DMS79 treated with DMSO at 0.1 percent for 48 hours (cell line): ENCODE results near the gene TAGLN.

Experiments used
- DNase-seq: peaks from one replicate; lab custom pipeline; 2025; lab: John Stamatoyannopoulos, UW

The TAGLN gene

DNA sequence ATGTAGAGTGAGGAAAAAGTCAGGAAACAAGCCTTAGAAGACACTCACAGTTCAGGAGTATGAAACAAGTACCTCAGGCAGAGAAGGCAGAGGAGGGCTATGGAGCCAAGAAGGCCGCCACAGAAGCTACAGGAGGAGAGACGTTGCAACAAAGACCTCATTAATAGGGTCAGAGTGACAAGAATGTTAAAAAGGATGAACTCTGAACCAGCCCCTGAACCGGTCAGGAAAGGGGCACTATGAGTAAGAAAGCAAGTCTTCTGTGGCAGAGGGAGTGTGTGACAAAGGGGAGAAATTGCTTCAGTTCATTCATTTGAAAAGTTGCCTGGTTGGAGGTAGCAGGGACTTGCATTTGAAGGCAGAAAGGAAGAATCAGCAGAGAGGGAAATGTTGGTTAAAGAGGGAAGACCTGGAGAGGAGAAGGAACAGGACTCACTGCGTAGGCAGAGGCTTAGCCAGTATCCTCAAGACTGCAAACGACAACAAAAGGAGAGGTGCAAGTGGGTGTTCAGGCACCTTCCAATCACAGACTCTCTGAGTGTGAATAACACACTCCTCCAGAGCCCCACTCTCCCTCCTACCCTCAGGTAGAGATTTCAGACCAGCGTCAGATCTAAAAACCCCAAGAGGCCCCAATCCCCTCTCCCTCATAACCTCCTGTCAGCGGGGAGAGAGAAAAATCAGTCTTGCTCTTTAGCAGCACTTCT is 15.4 kb downstream of the TAGLN start:
- no peak for DNase-seq

DNA sequence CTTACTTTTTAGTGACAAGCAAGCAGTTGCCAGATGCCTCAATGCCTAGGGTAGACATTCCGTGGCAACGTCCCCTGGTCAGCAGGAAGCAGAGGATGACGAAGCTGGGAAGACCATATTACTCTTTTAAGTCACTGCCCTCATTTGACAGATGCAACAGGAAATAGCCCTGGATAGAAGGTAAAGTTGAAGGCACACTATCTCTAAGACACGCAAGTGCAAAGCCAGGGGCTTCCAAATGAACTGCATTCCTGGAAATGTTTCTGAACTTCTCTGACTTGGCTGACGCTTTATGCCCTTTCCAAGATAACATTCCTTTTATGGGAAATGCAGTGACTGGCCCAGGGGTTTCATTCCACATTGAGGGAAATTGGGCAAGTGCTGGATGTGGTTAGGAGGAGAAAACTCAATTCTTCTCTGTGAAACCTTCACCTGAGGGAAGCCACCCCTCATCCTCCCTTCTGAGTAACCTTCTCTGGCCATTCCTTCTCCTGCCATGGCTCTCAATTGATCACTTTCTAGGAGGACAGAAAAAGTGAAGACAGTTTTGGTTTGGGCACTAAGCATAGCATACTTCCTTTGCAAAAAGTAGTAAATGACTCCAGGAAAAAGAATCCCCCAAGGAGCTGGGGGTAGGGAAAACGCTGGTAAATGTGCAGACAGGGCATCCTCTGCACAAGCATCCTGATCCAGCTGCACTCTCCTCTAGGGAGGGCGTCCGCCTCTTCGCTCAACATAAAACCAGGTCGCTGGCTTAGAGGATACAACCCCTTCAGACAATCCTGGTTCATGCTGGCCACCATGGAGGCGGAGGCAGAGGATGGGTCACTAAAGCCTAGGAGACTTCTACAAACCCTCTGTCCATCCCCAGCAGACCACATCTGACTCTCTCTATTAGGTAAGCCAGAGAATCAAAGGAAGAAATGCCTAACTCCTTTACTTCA is 18.2 kb downstream of the TAGLN start:
- DNase-seq: no peak

DNA sequence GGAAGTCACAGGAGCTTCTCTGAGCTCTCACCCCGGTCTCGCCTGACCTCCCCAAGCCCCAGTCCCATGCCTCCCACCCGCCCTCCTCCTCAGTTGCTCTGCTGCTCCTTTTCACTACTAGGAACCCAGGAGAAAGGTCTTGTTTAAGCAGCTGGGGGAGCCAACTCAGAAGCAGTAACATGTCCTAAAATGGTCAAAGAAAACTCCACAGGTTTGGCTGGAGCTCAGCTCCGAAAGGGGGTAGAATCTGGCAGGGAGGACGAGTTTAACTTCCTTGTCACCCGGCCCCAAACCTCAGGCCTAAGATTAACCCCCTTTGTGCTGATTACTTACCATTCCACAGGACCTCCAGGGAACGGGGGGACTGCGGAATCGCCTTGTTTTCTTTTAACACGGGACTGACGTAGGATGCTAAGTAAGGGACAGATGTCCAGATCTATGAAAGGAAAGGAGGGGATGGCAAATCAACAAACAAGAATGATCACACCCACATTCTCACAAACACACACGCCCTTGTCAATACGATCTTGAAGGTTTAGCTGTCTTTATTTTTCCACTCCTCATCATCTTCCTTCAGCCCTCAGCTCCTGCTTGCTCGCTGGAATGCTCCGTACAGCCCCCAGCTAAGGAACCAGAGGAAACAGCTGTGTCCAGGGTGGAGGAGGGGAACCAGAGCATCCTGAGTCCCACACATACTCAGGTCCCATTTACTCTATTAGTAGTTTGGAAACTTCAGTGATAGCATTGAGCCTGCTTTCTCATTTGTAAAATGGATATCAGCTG is 19.2 kb downstream of the TAGLN start:
- no peak for DNase-seq

DNA sequence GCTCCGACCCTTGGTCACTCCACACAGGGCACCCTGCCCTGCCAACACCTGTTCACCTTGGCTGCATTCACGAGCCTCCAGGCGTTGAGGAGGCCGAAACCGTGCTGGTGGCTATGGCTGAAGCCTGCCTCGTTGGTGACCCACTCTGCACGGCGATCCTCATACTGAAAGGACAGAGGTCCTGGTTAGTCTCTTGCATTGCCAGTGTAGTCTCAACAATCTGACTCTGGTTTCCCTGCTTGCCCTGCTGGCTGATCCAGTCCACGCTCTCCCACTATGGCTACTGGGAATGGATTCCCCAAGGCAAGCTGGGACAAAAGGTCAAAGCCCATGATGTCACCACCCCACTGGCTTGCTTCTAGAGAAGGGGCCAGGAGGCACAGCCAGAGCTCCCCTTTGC is 19.8 kb downstream of the TAGLN start:
- DNase-seq: no peak

DNA sequence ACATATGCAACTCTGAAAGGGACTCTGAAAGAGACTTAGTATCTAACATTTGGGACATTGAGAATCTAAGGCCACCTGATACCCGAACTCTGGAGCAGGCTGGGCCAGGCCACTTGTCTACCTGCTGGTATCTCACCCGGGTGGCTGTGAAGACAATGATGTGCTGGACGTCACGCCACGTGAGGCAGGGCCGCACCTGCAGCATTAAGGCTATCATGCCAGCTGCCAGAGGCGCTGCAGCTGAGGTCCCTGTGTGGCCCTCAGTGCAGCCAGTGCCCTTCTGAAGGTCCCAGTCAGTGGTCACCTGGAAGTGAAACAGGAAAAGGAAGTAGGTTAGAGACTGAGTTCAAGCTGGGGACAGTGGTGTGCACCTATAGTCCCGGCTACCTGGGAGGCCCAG is 20.3 kb downstream of the TAGLN start:
- DNase-seq: no peak

DNA sequence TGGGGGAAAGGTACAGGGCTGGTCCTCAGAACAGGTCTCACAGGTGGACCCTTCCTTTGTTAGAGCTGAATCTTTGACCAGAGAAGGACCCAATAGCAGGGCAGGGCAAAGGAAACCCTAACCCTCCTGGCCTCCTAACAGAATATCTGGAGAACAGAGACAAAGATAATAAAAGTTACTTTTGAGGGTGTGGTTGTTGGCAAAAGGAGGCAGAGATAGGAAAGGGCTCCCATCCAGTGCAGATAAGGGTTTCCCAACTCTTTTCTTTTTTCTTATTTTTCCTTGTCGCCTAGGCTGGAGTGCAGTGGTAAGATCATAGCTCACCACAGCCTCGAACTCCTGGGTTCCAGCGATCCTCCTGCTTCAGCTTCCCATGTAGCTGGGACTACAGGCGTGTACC is 20.8 kb downstream of the TAGLN start:
- DNase-seq: no peak

DNA sequence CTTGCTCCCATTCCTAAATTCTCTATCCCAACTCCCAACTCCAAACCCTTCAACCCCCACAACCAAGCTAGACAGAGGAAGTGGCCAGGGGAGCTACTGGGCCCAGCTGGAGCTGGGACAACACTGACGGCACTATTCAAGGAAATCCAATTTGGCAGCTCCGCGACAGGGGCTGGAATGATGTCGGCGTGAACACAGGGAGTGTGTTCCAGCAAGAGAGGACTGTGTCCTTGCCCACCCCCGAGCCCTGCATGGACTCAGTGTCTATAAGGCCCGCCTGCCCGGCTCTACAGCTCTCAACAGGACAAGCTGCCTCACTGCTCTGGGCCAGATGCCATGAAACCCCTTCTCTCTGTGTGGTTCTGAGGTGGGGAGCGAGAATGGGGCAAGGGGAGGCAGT is 21.4 kb downstream of the TAGLN start:
- DNase-seq: peak; percentile 84

DNA sequence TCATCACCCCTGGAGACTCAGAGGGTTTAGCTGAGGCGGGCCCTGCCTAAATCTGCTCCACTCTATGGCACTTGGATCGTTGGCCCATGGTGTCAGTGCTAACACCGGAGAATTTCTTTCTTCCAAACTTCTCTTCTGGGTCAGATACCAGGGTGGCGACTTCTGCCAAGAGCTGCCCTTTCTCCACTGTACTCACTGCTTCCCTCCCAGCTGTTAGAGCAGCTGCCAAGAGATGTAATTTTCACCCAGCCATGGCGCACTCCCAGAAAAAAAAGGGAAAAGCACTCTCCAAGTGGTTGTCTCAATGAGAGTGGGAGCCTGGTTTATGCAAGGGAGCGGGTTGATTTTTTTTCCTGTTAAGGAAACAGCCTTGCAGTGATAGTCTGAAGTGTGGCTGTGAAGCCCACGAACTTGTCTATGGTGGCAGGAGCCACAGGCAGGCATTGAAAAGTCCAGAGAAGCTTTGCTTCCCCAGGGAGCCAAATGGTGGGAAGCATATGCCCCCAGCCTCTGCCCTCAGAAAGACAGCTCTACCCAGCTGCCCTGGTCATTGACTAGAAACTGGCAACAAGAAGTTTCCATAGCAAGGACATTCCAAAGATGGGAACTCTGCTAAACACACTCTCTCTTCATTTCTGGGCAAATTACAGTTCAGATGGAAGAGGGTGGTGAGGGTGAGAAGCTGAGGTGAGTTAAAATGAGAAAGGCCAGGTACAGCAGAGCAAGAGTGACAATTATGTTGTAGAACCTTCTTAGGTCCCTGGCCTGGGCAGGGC is 22.0 kb downstream of the TAGLN start:
- peak; percentile 90 for DNase-seq

DNA sequence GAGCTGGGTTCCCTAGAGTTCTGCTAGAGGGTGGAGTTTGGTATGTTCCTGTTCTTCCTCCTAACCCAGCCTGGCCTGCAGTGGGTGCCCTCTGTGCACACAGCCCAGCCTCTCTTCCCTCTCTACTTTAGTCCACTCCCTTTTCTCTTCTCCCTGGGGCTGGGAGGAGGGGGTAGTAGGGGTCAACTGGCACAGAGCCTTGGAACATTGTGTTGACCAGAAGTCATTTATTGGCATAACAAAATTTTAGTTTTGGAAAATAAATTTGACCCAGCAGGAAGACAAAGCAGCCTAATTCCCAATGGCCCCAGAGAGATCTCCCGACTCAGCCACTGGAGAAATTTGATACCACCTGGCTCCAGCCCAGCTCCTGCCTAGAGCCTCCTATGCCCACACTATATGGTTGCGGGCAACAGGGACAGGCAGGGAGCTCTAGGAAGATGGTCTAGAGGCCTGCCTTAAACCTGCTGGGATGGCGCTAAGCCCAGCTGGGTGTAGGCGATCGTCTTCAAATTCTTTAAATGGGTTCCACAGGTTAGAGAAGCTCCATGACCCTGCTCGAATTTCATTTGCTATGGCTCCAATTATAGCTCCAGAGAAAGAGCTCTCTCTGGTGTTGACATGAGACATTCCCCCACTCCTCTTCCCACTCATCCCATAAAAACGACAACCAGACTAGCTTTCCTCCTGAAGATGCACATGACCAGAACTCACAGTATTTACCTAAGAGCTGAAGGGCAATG is 22.8 kb downstream of the TAGLN start:
- DNase-seq: peak; percentile 88

DNA sequence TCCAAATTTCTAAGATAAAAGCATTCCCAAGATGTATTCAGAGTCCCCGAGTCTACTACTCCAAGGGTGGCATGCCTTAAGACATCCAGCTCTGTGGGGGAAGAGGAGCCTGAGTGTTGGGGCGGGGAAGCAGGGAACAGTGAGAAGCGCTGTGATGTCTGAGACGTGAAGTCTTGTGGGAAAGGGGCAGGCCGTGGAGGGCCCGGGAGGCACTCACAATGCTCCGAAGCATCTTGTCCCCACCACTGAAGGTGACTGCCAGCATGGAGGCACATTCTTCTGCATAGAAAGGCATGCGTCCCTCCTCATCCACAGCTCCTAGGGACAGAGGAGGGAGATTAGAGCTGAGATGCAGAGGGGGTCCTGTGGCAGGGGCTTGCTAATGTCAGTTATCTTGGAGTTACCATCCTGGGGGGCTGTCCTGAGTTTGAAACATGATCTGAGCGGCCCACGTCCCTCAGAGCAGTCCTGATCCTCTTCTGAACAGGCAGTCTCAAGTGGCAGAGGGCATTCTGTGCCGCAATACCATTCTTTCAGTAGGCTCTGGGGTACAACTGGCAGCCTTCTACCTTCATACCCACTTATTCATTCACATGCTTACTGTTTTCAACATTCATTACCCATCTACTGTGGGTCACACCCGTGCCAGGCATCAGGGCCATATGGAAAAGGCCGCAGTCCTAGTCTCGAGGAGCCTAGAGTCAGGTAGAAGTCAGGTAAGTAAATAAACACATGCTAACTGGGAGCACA is 24.0 kb downstream of the TAGLN start:
- no peak for DNase-seq

DNA sequence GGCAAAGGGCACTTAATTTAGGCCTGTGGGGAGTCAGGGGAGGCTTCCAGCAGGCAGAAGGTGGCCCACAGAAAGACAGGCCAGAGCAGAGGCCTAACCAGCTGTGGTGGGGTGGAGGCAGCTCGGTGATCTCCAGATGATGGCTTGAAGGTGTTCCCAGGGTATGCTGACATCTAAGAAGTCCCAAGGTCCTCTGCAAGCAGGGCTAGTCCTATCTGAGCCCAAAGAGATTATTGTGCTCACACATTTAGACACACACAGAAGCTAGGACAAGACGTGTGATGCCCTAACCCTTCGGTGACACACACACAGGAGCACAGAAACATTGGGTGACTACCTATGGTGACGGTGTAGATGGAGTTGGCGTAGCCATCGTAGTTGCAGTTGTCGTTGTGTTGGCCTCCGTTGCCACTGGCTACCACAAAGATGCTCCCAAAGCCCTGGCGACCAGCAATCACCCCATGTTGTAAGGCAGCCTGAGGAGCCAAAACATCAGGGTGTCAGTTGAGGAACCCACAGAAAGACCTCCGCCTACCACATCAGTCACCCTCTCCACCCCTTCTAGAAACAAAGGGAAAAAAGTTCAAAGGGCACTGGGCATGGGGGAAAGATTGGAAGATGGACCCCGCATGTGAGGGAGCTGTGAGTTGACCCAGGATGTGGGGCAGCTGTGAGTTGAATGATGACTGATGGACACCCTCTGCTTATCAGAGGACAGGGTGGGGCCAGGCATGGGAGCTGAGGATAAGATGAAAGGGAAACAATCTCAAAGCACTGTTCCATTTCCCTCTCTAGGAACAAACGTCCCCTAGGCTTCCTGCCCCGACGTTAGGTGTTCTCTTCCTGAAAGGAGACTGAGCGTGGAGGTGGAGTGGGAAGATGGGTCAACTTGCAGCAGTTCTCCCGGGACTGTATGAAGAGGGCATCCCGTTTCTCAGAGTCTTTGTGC is 24.8 kb downstream of the TAGLN start:
- DNase-seq: no peak

DNA sequence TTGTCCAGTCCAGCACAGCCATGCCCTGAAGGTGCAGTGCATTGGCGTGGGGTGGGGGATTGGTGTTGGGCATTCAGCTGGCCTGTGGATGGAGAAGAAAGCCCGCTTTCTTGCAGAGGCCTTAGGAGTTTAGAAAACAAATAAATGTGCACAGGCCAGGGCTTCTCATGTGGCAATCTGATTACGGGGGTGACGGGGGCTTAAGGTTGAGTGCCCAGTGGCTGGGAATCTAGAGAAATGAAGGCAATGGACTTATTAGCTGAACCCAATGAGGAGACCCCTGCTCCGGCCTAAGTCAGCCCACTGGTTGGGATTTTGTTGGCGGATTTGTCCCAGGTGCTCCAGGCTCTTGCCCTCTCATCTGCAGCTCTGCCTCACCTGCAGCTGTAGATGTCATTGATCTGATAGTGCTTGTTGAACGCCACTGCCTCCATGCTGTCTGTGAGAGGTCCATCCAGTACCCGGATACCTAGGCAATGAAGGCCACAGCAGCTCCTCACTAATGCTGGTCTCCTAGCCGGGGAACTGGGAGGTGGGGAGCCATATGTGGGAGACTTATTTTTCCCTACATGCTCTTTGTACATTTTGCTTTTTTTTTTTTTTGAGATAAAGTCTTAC is 26.5 kb downstream of the TAGLN start:
- no peak for DNase-seq

DNA sequence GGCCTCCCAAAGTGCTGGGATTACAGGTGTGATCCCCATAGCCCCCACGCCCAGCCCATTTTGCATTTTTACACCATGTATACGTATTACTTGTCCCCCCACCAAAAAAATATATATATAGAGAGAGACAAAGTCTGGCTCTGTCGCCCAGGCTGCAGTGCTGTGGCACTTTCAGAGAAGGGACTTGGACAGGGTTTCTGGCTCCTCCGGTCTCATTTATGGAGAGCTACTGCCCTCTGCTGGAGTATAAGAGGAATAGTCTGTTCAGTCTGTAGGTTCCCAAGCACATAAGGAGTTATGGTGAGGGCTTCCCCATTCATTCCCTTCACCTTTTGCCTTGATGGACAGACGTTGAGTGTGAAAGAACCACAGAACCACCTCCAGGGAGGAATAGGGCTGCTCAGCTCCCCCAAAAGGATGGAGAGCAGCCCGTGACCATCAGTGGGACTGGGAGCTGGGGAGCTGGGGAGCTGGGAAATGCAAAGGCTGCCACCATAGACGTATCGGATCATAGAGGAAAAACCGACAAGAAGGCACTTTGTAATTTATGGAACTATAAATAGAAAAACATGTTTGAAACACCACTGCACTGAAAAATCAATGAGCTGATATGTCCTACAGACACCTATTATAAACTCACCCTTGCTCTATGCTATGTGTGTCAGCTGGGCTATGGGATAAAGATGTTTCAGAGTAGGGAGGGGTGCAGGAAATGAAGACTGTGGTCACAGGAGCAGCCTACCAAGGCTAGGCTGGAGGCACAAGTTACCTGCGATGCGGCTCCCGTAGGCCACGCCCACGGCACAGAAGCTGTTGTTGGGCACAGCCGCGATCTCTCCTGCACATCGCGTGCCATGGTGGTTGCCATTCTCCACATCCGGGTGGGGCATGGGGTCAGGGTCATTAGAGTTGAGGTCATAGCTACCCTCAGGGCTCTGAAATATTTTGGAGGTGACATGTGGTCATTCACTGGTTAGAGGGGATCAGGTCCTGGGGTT is 27.5 kb downstream of the TAGLN start:
- peak; percentile 92 for DNase-seq

DNA sequence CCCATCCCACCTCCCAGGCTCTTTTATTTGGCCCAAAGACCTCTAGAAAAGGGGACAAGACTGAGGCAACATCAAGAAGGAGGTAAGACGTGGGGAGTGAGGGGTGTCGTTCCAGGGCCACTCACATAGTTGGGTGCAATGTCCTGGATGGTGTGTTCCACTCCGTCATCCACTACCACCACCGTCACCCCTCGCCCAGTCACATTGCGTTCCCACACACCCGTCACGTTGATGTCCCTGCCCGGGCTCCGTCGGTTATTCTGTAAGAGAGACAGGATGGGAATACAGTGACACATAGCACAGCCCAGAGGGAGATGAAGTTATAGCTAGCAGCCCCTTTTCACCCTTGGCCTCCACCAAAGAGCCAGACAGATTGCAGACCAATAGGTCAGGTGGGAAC is 28.9 kb downstream of the TAGLN start:
- no peak for DNase-seq

DNA sequence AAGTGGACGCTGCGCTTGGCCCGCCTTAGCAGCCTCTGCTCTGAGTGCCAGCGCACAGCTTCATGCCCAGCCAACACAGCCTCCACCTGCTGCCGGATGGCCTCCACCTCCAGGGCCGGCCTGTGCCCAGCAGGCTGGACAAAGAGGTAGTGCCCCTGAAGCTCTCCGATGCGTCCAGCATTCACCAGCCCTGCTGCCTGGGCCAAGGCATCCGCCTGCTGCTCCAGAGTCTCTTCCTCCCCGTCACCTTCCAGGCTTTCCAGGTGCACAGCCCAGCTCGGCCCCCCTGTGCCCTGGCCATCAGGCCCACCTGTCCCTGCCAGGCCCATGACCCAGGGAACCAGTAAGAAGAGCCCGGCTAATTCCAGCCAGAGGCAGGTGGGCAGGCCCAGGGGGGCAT is 30.2 kb downstream of the TAGLN start:
- DNase-seq: no peak

DNA sequence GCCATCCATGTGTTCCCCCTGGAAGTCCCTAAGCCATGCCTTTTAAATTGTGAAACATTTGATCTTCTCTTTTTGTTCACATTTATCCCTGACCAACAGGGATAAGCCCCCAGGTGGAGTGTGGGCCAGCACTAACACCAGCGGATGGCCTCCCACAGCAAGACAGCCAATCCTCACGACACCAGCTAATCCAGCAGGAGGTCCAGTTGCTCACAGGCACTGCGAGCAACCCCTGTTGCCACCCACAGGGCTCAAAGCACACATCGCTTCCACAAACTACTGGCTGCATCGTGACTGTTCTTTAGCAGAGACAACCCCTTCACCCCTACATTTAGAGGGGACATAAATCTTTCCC is 30.7 kb downstream of the TAGLN start:
- no peak for DNase-seq

DNA sequence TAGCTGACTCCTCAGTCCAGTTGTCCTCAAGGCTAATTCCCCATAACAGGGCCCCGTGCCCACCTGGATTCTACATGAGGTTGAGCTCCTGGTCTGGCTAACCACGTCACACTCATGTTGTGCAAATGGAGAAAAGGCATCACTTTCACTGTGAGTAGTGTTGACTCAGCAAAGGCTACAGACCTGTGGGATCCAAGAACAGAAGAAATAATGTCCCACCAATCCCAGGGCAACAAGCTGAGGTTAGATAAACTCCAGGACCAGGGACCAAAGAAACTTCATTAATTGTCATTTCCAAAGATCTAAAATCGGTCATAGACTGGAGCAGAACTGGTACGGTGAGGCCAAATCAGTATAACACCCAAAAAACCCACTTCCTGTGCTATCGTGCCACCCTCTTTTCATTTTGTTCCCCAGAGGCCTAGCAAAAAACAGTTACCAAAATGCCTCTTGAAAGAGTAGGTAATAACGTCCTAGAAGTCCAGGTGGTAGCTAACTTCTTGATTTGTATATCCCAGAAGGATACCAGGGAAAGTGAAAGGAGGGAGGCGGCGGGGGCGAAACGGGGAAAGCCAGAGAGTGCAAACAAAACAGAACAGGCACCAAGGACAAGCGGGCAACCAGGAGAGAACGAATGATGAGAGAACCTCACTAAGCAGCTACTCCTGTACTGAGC is 31.3 kb downstream of the TAGLN start:
- DNase-seq: no peak
